ENCODE measurements around the gene PDCD1LG2. TPM values are rescaled to one million over a fixed set of nuclear protein-coding genes. Genes with fewer than 3 reads are reported as not detected.

PDCD1LG2 gene
- total RNA-seq, 1 donor from 2014 or later: not detected

DNA sequence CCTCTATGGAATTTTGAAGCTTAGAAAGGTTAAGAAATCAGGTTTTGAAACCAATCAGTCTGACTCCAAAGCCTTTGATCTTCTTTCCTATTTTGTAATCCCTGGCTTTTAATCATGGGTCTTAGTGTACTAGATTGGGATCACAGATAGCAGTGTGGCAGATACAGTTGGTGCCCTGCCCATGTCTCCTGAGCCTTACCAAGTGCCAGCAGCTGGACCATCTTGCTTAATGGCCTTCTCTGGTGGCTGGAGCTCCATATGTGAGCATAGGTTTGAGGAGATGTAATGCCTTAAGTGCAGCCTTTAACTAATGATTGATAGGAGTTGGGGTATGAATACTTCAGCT, 101.8 kb downstream of the PDCD1LG2 start:
- no peak for DNase-seq (ENCODE audit: low spot score)
- peaks cover 3% of the 10 kb centered on the region for H3K4me1 Mint-ChIP-seq (ENCODE audit: unreplicated experiment)
- H3K4me3 Mint-ChIP-seq (ENCODE audit: unreplicated experiment): no peak overlapping the region
- no peaks in the 10 kb centered on the region for H3K36me3 Mint-ChIP-seq (ENCODE audit: low read depth, unreplicated experiment)
- TF ChIP-seq, protein P1, sequence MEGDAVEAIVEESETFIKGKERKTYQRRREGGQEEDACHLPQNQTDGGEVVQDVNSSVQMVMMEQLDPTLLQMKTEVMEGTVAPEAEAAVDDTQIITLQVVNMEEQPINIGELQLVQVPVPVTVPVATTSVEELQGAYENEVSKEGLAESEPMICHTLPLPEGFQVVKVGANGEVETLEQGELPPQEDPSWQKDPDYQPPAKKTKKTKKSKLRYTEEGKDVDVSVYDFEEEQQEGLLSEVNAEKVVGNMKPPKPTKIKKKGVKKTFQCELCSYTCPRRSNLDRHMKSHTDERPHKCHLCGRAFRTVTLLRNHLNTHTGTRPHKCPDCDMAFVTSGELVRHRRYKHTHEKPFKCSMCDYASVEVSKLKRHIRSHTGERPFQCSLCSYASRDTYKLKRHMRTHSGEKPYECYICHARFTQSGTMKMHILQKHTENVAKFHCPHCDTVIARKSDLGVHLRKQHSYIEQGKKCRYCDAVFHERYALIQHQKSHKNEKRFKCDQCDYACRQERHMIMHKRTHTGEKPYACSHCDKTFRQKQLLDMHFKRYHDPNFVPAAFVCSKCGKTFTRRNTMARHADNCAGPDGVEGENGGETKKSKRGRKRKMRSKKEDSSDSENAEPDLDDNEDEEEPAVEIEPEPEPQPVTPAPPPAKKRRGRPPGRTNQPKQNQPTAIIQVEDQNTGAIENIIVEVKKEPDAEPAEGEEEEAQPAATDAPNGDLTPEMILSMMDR (IDR thresholded peaks at IDR 0.05; ENCODE audit: unreplicated experiment): no peak
- H3K9me3 Mint-ChIP-seq (ENCODE audit: unreplicated experiment): no peaks in the 10 kb centered on the region
- no peak overlapping the region for H3K27ac Mint-ChIP-seq (ENCODE audit: unreplicated experiment)
- H3K27me3 Mint-ChIP-seq (ENCODE audit: unreplicated experiment): no peaks in the 10 kb centered on the region

DNA sequence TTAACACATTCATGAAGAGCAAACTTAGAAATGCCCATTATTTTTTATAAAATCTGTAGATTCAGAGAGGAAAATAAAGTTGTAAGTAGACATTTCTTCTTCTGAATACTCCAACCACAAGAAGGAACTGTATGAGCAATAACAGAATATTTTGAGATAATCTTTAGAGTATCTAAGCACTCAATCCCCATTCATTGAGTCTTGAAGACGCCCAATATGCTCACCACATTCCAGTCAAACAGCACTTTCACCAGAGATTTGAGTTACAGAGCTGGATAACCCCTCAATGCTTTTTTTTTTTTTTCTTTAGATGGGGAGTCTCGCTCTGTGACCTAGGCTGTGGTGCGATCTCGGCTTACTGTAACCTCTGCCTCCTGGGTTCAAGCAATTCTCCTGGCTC, 103.9 kb downstream of the PDCD1LG2 start:
- peaks cover 3% of the 10 kb centered on the region for H3K4me1 Mint-ChIP-seq (ENCODE audit: unreplicated experiment)
- H3K4me3 Mint-ChIP-seq (ENCODE audit: unreplicated experiment): no peak overlapping the region
- TF ChIP-seq, protein P1 (IDR thresholded peaks at IDR 0.05; ENCODE audit: unreplicated experiment): no peak
- no peak overlapping the region for H3K27ac Mint-ChIP-seq (ENCODE audit: unreplicated experiment)
- no peak for DNase-seq (ENCODE audit: low spot score)
- no peaks in the 10 kb centered on the region for H3K36me3 Mint-ChIP-seq (ENCODE audit: low read depth, unreplicated experiment)
- H3K27me3 Mint-ChIP-seq (ENCODE audit: unreplicated experiment): no peaks in the 10 kb centered on the region
- no peaks in the 10 kb centered on the region for H3K9me3 Mint-ChIP-seq (ENCODE audit: unreplicated experiment)

DNA sequence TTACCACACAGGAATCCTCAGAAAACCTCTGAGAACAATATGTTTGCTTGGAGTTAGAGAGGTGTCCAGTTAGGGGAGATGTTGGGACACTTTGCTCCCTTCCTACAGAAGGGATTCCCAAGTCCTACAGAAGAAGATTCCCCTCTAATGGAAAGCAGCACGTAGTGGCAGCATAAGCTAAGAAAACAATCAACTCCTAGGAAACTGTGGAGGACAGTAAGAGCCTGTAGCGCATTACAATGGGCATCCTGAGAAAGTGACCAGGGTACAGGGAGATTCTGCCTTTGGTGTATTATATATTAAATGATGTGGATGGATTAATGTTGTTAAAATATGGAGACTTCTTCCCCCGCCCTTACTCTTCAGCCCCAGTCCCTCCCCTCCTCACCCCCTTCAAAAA, 104.7 kb downstream of the PDCD1LG2 start:
- no peak overlapping the region for H3K4me3 Mint-ChIP-seq (ENCODE audit: unreplicated experiment)
- TF ChIP-seq, protein P1 (IDR thresholded peaks at IDR 0.05; ENCODE audit: unreplicated experiment): no peak
- H3K36me3 Mint-ChIP-seq (ENCODE audit: low read depth, unreplicated experiment): no peaks in the 10 kb centered on the region
- H3K9me3 Mint-ChIP-seq (ENCODE audit: unreplicated experiment): no peaks in the 10 kb centered on the region
- H3K27me3 Mint-ChIP-seq (ENCODE audit: unreplicated experiment): no peaks in the 10 kb centered on the region
- H3K27ac Mint-ChIP-seq (ENCODE audit: unreplicated experiment): no peak overlapping the region
- peaks cover 3% of the 10 kb centered on the region for H3K4me1 Mint-ChIP-seq (ENCODE audit: unreplicated experiment)
- no peak for DNase-seq (ENCODE audit: low spot score)

DNA sequence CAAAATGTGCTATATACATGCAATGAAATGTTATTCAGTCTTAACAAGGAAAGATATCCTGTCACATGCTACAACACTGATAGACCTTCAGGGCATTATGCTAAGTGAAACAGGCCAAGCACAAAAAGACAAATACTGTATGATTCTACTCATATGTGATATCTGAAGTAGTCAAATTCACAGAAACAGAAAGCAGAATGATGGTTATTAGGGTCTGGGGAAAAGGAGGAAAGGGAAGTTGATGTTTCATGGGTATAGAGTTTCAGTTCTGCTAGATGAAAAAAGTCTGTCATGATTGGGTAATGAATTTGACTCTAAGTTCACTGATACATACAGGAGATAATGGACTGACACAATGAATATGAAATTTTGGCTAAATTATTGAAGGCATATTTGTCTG, 107.4 kb downstream of the PDCD1LG2 start:
- H3K9me3 Mint-ChIP-seq (ENCODE audit: unreplicated experiment): no peaks in the 10 kb centered on the region

DNA sequence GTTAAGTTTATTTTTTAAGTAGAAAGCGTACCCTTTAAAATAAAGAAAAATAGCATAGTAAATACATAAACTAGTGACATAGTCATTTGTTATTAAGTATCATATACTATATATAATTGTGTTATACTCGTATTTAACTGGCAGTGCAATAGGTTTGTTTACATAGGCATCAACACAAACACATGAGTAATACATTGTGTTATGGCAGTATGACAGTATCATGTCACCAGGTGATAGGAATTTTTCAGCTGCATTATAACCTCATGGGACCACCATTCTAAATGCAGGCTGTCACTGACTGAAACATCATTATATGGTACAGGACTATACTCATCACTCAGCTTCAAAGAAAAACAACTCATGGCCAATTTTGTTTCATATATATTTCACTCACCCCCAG, 110.2 kb downstream of the PDCD1LG2 start:
- TF ChIP-seq, protein P1 (IDR thresholded peaks at IDR 0.05; ENCODE audit: unreplicated experiment): no peak
- Mint-ChIP-seq H3K4me1 (ENCODE audit: unreplicated experiment) (peaks cover 3% of the 10 kb centered on the region), H3K4me3 (ENCODE audit: unreplicated experiment) (no peak overlapping the region), H3K27me3 (ENCODE audit: unreplicated experiment) (no peaks in the 10 kb centered on the region), H3K36me3 (ENCODE audit: low read depth, unreplicated experiment) (no peaks in the 10 kb centered on the region), H3K9me3 (ENCODE audit: unreplicated experiment) (no peaks in the 10 kb centered on the region), H3K27ac (ENCODE audit: unreplicated experiment) (no peak overlapping the region)
- DNase-seq (ENCODE audit: low spot score): no peak

More for the DNA sequence above, 107.4 kb downstream of the PDCD1LG2 start:
- no peak overlapping the region for H3K27ac Mint-ChIP-seq (ENCODE audit: unreplicated experiment)
- TF ChIP-seq, protein P1 (IDR thresholded peaks at IDR 0.05; ENCODE audit: unreplicated experiment): no peak
- no peaks in the 10 kb centered on the region for H3K36me3 Mint-ChIP-seq (ENCODE audit: low read depth, unreplicated experiment)
- no peak for DNase-seq (ENCODE audit: low spot score)
- no peaks in the 10 kb centered on the region for H3K27me3 Mint-ChIP-seq (ENCODE audit: unreplicated experiment)
- no peak overlapping the region for H3K4me3 Mint-ChIP-seq (ENCODE audit: unreplicated experiment)
- peaks cover 3% of the 10 kb centered on the region for H3K4me1 Mint-ChIP-seq (ENCODE audit: unreplicated experiment)

Other genes with a start within 250 kb of the PDCD1LG2 start
- gene RLN2, start 205.8 kb upstream of the PDCD1LG2 start, total RNA-seq (ENCODE audit: unreplicated experiment): 1.4 TPM
- not detected for gene RLN1, start 170.7 kb upstream of the PDCD1LG2 start, total RNA-seq (ENCODE audit: unreplicated experiment)
- gene PLGRKT, start 72.6 kb upstream of the PDCD1LG2 start, total RNA-seq (ENCODE audit: unreplicated experiment): 4.8 TPM
- 0.56 TPM for gene CD274, start 60.0 kb upstream of the PDCD1LG2 start, total RNA-seq (ENCODE audit: unreplicated experiment)
- gene RIC1, start 118.6 kb downstream of the PDCD1LG2 start, total RNA-seq (ENCODE audit: unreplicated experiment): 20.4 TPM